MG63 (cell line): ENCODE measurements around the gene POU2F2. TPM values are rescaled to one million over a fixed set of nuclear protein-coding genes. Genes with fewer than 3 reads are reported as not detected.
A peak's percentile ranks its signal among the peaks of the same experiment; 100 is the strongest.

ENCODE experiments used
- DNase-seq: peaks from one replicate; pipeline ENCODE4 v3.0.0-alpha.2; 2020
- H3K27me3 ChIP-seq: fragments of 250-450 bp; sonication (Bioruptor Pico); 2 replicates; pipeline ENCODE4 v1.5.1; 2020; ENCODE audit warnings: mild to moderate bottlenecking, moderate library complexity
- H3K36me3 ChIP-seq: fragments of 250-450 bp; sonication (Bioruptor Pico); 2 replicates; pipeline ENCODE4 v1.5.1; 2020; ENCODE audit warnings: mild to moderate bottlenecking, moderate library complexity
- H3K4me3 ChIP-seq: fragments of 250-450 bp; sonication (Bioruptor Pico); 2 replicates; pipeline ENCODE4 v1.5.1; 2020; ENCODE audit warnings: mild to moderate bottlenecking, moderate library complexity
- H3K9me3 ChIP-seq: fragments of 250-450 bp; sonication (Bioruptor Pico); 2 replicates; pipeline ENCODE4 v1.5.1; 2020; ENCODE audit warnings: mild to moderate bottlenecking, moderate library complexity
- total RNA-seq: library from RNA; depleted of rRNA; stranded (reverse); fragments of >200 nt; shearing (Covaris generic); gene quantifications from 2 replicates; pipeline ENCODE4 v1.2.3, GENCODE V29; 2014; ENCODE audit warnings: low replicate concordance

The POU2F2 gene
- total RNA-seq, 1 experiment from 2014 or later, result not detected

- Histone ChIP-seq H3K4me3 (no peak overlapping the region), H3K36me3 (no peaks in the 10 kb centered on the region), H3K9me3 (no peaks in the 10 kb centered on the region), H3K27me3 (no peaks in the 10 kb centered on the region)
- DNase-seq, result no peak
Observed at GRCh38 chr19:42097461-42097860, 34.8 kb downstream of the POU2F2 start.

DNA sequence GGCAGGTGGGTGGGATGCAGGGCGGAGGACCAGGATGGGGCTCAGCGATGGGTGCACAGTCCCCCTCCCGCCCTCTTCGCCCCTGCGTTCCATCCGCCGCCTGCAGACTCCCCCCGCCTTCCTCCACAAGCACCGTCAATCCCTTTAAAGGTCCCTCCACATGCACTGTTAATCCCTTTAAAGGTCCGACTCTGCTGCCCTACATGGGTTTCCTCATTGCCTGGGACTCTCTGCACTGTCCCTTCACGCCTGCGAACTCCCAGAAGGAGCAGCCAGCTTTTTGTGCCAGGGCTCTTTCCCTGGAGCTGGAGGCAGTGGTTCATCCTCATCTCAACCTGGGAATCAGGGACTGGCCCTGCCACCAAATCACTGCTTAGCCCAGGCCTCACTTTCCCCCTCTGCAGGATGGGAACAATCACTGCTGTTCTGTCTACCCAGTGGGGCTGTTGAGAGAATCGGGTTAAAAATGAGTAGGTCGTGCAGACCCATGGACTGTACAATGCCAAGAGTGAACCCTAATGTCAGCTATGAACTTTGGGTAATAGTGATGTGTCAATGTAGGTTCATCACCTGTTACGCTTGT, 35.9 kb downstream of the POU2F2 start:
- DNase-seq, result no peak
- Histone ChIP-seq H3K4me3 (no peak overlapping the region), H3K9me3 (no peaks in the 10 kb centered on the region), H3K36me3 (no peaks in the 10 kb centered on the region), H3K27me3 (no peaks in the 10 kb centered on the region)

DNA sequence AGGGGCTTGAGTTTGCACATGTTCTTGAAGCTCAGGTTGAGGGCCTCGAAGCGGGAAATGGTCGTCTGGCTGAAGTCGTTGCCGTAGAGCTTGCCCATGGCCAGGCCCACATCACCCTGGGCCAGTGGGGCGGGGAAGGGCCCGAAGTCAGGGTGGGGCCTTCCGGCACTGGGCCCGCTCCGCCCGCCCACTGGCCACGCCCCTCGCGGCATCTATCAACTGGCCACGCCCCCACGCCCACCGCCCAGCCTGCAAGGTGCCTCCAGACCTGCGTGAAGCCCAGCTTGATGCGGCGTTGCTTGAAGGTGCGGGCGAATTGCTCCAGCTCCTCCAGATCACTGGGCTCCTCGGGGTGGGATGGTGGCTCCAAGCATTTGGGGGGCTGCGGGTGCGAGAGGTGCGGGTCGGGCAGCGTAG, 36.4 kb downstream of the POU2F2 start:
- H3K36me3 ChIP-seq, result no peaks in the 10 kb centered on the region
- H3K9me3 ChIP-seq, result no peaks in the 10 kb centered on the region
- H3K4me3 ChIP-seq, result no peak overlapping the region
- no peaks in the 10 kb centered on the region for H3K27me3 ChIP-seq
- no peak for DNase-seq

DNA sequence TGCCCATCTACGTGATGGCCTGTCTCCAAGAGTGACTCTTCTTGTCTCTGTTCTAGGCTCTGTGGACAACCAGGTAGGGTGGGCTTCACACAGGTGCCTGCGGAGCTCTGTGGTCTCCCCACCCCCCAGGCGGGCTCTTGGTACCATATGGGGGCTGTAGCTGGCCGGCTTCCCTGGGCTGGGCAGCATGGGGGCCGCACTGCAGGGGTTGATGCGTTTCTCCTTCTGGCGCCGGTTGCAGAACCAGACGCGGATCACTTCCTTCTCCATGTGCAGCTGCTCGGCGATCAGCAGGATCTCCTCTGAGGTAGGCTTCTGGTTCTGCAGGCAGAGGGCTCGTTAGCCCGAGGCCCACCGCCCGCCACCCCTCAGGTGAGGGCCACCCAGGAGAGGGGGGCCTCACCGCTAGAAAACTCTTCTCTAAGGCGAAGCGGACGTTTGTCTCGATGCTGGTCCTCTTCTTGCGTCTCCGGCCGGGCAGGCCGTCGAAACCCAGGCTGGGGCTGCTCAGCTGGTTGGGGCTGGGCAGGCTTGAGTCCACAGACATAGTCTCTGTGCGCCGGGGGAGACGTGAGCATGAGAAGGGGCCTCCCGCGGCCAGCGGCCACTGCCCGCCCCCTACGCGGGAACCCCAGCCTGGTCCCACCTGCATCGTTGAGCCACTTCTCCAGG, 37.0 kb downstream of the POU2F2 start:
- H3K4me3 ChIP-seq, result no peak overlapping the region
- DNase-seq, result no peak
- no peaks in the 10 kb centered on the region for H3K27me3 ChIP-seq
- H3K36me3 ChIP-seq, result no peaks in the 10 kb centered on the region
- H3K9me3 ChIP-seq, result no peaks in the 10 kb centered on the region

- Histone ChIP-seq H3K9me3 (no peaks in the 10 kb centered on the region), H3K4me3 (no peak overlapping the region), H3K27me3 (no peaks in the 10 kb centered on the region), H3K36me3 (no peaks in the 10 kb centered on the region)
- no peak for DNase-seq
Observed at GRCh38 chr19:42093926-42094325, 38.3 kb downstream of the POU2F2 start.

DNA sequence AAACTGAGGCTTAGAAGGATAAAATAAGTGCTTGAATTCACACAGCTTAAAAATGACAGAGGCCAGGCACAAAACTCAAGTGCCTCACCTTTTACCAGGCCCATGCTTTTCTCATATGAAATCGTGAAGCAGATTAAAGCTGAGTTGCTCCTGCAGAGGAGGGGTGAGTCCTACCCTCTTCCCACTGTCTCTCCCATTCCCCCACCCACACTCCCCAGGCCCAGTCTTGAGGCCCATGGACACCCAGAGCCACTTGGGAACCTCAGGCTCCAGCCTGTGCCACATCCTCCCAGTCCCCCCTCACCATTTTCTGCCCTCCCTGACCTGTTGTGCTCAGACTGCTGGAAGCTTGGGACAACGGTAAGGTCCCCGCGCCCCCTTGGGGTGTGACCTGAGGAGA, 38.7 kb downstream of the POU2F2 start:
- no peaks in the 10 kb centered on the region for H3K36me3 ChIP-seq
- H3K4me3 ChIP-seq, result no peak overlapping the region
- no peaks in the 10 kb centered on the region for H3K9me3 ChIP-seq
- no peaks in the 10 kb centered on the region for H3K27me3 ChIP-seq
- no peak for DNase-seq

DNA sequence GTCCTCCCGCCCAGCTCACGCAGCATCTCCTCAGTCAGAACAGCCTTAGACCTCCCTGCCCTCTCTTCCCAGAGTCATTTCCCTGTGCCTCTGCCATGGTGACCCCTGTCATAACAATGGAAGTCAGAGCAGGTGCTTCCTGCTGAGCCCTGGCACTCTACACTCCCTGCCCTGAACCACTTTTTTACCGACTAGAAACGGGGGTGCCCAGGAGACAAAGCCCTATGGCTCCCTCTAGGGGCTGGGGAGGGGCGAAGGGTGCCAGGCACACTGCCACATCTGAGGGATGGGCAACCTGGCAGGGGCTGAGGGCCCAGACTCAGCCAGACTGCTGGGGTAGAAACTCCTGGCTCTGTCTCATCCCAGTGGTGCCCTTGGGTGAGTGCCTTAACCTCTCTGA, 39.9 kb downstream of the POU2F2 start:
- Histone ChIP-seq H3K36me3 (no peaks in the 10 kb centered on the region), H3K4me3 (no peak overlapping the region), H3K27me3 (no peaks in the 10 kb centered on the region), H3K9me3 (no peaks in the 10 kb centered on the region)
- peak; percentile 50 for DNase-seq

- peak; percentile 49 for DNase-seq
- Histone ChIP-seq H3K36me3 (no peaks in the 10 kb centered on the region), H3K9me3 (no peaks in the 10 kb centered on the region), H3K4me3 (no peak overlapping the region), H3K27me3 (no peaks in the 10 kb centered on the region)
Observed at GRCh38 chr19:42091742-42092141, 40.5 kb downstream of the POU2F2 start.

DNA sequence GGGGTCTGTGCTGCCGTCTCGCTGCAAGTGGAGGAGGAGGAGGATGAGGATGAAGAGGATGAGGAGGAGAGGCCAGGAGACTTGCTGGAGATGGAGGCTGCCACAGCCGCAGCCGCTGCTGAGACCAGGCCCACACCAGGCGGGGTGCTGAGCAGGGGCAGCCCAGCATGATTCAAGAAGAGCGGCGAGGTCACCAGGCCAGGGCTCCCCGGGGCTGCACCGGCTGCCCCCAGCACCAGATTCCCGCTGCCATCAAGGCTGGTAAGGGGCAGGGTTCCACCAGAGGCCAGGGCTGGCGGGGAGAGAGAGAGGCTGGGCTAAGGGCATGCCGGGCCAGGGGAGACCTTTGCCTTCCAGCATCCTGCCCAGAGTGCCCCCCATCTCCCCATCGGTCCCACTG, 40.9 kb downstream of the POU2F2 start:
- no peaks in the 10 kb centered on the region for H3K36me3 ChIP-seq
- no peak for DNase-seq
- H3K27me3 ChIP-seq, result no peaks in the 10 kb centered on the region
- no peak overlapping the region for H3K4me3 ChIP-seq
- H3K9me3 ChIP-seq, result no peaks in the 10 kb centered on the region

- Histone ChIP-seq H3K27me3 (no peaks in the 10 kb centered on the region), H3K4me3 (no peak overlapping the region), H3K36me3 (no peaks in the 10 kb centered on the region), H3K9me3 (no peaks in the 10 kb centered on the region)
- no peak for DNase-seq
Observed at GRCh38 chr19:42090672-42091071, 41.6 kb downstream of the POU2F2 start.

GRCh38 chr19:42089772-42090171, 42.5 kb downstream of the POU2F2 start:
- no peak for DNase-seq
- no peak overlapping the region for H3K4me3 ChIP-seq
- no peaks in the 10 kb centered on the region for H3K27me3 ChIP-seq
- no peaks in the 10 kb centered on the region for H3K36me3 ChIP-seq
- H3K9me3 ChIP-seq, result no peaks in the 10 kb centered on the region

DNA sequence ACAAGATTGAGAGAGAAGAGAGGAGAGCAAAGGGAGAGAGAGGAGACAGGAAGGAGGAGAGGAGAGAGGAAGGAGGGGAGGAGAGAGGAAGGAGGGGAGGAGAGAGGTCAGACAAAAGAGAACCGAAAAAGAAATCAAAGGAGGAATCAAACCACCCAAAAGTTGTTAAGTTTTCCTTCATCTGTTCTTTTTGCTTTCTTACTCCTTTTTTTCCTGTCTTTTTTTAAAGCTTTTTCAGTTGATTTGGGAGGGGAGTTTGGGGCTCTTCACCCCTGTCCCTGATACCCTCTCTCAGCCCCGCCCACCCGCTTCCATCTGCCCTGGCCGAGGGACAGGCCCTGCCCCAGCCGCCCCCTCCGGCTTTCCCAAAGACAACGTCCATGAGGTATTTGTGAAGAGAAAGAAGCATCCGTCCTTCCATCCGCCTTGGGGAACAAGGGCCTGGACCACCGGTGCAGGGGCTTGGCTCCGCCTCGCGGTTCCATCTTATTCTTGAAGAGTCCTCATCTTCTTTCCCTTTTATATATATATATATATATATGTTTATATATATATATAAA, 43.0 kb downstream of the POU2F2 start:
- Histone ChIP-seq H3K9me3 (no peaks in the 10 kb centered on the region), H3K36me3 (peaks cover 1% of the 10 kb centered on the region), H3K27me3 (no peaks in the 10 kb centered on the region), H3K4me3 (peak overlapping the region; percentile 39)
- DNase-seq, result peak; percentile 36

GRCh38 chr19:42088471-42089190, 43.6 kb downstream of the POU2F2 start:
- Histone ChIP-seq H3K27me3 (no peaks in the 10 kb centered on the region), H3K4me3 (peak overlapping the region; percentile 39), H3K36me3 (peaks cover 7% of the 10 kb centered on the region), H3K9me3 (no peaks in the 10 kb centered on the region)
- peak; percentile 77 for DNase-seq

DNA sequence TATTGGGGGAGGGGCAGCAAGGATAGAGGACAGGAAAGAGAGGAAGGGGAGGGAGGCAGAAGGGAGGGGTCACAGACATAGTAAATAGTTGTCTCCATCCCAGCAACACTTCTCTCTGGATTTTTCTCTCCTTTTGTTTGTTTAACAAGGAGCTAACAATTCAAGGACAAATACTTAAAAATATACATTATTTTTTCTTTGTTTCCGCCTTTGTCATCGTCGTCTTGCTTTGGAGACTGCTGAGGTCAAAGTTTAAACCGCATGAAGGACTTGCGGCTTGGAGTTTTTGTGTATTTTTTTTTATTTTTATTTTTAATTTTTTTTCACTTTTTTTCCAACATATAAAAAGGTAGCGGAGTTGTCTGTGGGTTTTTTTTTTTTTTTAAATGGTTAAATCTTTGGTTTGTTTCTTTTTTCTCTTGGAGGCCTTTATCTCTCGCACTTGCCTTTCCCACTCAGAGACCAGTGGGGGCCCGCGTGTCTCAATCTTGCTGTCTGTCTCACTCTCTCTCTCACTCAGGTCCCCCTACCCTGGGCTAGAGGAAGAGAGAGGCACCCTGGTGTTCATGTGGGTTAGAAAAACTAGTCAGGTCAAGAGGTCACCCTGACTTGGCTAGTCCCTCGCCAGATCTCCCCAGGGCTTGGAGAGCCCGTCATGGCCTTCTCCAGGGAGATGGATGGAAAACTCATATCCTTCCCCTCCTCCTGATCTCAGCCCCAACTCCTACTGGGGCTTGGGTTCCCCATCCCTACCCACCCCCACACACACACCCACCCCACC, 45.3 kb downstream of the POU2F2 start:
- H3K36me3 ChIP-seq, result peaks cover 22% of the 10 kb centered on the region
- H3K4me3 ChIP-seq, result no peak overlapping the region
- peak; percentile 40 for DNase-seq
- no peaks in the 10 kb centered on the region for H3K27me3 ChIP-seq
- H3K9me3 ChIP-seq, result no peaks in the 10 kb centered on the region

GRCh38 chr19:42086188-42086736, 46.0 kb downstream of the POU2F2 start:
- DNase-seq, result no peak
- H3K4me3 ChIP-seq, result no peak overlapping the region
- no peaks in the 10 kb centered on the region for H3K27me3 ChIP-seq
- H3K36me3 ChIP-seq, result peaks cover 29% of the 10 kb centered on the region
- H3K9me3 ChIP-seq, result no peaks in the 10 kb centered on the region

GRCh38 chr19:42083537-42083936, 48.7 kb downstream of the POU2F2 start:
- no peaks in the 10 kb centered on the region for H3K27me3 ChIP-seq
- H3K36me3 ChIP-seq, result peaks cover 56% of the 10 kb centered on the region
- no peak for DNase-seq
- no peaks in the 10 kb centered on the region for H3K9me3 ChIP-seq
- no peak overlapping the region for H3K4me3 ChIP-seq
